Loucy (cell line): Measurements from ENCODE around the gene GAGE10.
"Not testable (repeated sequence)": the region's sequence is repeated elsewhere in the genome, so short reads cannot be mapped to it uniquely, and the experiment has no call there.

Experiments
- H2AFZ ChIP-seq: fragments of 200-600 bp; sonication (generic); 2 replicates; pipeline ENCODE4 v1.6.0; 2016; ENCODE audit warnings: antibody characterized with exemption, mild to moderate bottlenecking, low read length, moderate library complexity
- H3F3A ChIP-seq: fragments of 200-600 bp; 2 replicates; pipeline ENCODE4 v1.6.0; 2016; ENCODE audit warnings: antibody characterized with exemption, low read depth, mild to moderate bottlenecking
- H3K27me3 ChIP-seq: fragments of 200-600 bp; sonication (generic); 2 replicates; pipeline ENCODE4 v1.6.1; 2014; ENCODE audit warnings: low read length, mild to moderate bottlenecking; ENCODE audit not compliant: insufficient read depth, poor library complexity, severe bottlenecking
- H3K36me3 ChIP-seq: fragments of 200-600 bp; sonication (generic); 2 replicates; pipeline ENCODE4 v1.6.1; 2016; ENCODE audit warnings: low read length; ENCODE audit not compliant: insufficient read depth
- H3K4me1 ChIP-seq: fragments of 200-600 bp; sonication (generic); 2 replicates; pipeline ENCODE4 v1.5.1; 2014; ENCODE audit warnings: low read length, mild to moderate bottlenecking; ENCODE audit not compliant: insufficient read depth, poor library complexity, severe bottlenecking
- H3K4me2 ChIP-seq: fragments of 200-600 bp; sonication (generic); 2 replicates; pipeline ENCODE4 v1.6.0; 2014; ENCODE audit warnings: antibody characterized with exemption, low read length, low read depth, mild to moderate bottlenecking; ENCODE audit not compliant: poor library complexity, severe bottlenecking
- H3K4me3 ChIP-seq: fragments of 200-600 bp; sonication (generic); 2 replicates; pipeline ENCODE4 v1.5.1; 2014; ENCODE audit warnings: low read length, mild to moderate bottlenecking, mixed read lengths; ENCODE audit not compliant: poor library complexity, severe bottlenecking
- H3K79me2 ChIP-seq: fragments of 200-600 bp; sonication (generic); 2 replicates; pipeline ENCODE4 v1.6.1; 2014; ENCODE audit warnings: low read length; ENCODE audit not compliant: insufficient read depth
- H3K9ac ChIP-seq: fragments of 200-600 bp; sonication (generic); 2 replicates; pipeline ENCODE4 v1.6.0; 2014; ENCODE audit warnings: mild to moderate bottlenecking, low read depth, low read length, moderate library complexity; ENCODE audit not compliant: poor library complexity, severe bottlenecking
- H3K9me2 ChIP-seq: fragments of 200-600 bp; sonication (generic); replicated peaks from 2 replicates; pipeline ENCODE4 v1.6.1; 2016; ENCODE audit warnings: low read depth, low read length, mixed read lengths
- H3K9me3 ChIP-seq: fragments of 200-600 bp; sonication (generic); 2 replicates; pipeline ENCODE4 v1.6.1; 2014; ENCODE audit warnings: mild to moderate bottlenecking, antibody characterized with exemption, low read length, low read depth; ENCODE audit not compliant: insufficient read depth
- H4K20me1 ChIP-seq: fragments of 200-600 bp; sonication (generic); 2 replicates; pipeline ENCODE4 v1.6.0; 2014; ENCODE audit warnings: antibody characterized with exemption, low read length, mild to moderate bottlenecking; ENCODE audit not compliant: insufficient read depth, poor library complexity, severe bottlenecking

GAGE10 gene

GRCh38 chrX:49323735-49324134, 20.3 kb downstream of the GAGE10 start:
- not testable (repeated sequence) for H3K9me2 ChIP-seq, H4K20me1 ChIP-seq, H2AFZ ChIP-seq, H3F3A ChIP-seq, H3K4me2 ChIP-seq, H3K4me1 ChIP-seq, H3K79me2 ChIP-seq, H3K9me3 ChIP-seq, H3K4me3 ChIP-seq, H3K9ac ChIP-seq, H3K27me3 ChIP-seq, H3K36me3 ChIP-seq

- H3K9me2 ChIP-seq, H3K9ac ChIP-seq, H4K20me1 ChIP-seq, H3K27me3 ChIP-seq, H3K36me3 ChIP-seq, H3K79me2 ChIP-seq, H3F3A ChIP-seq, H3K4me2 ChIP-seq, H2AFZ ChIP-seq, H3K9me3 ChIP-seq, H3K4me1 ChIP-seq, H3K4me3 ChIP-seq: not testable (repeated sequence)
Observed at GRCh38 chrX:49330421-49330820, 27.0 kb downstream of the GAGE10 start.

GRCh38 chrX:49331282-49331681, 27.8 kb downstream of the GAGE10 start, which contains the start of gene GAGE13:
TSS of gene GAGE13 (plus strand) at chrX:49331582. CDS start at chrX:49332738, 1,156 bp downstream.
- H2AFZ ChIP-seq, H3K9ac ChIP-seq: not testable (repeated sequence)

GRCh38 chrX:49331841-49332240, 28.4 kb downstream of the GAGE10 start:
- H3K9ac ChIP-seq, H3K27me3 ChIP-seq, H3F3A ChIP-seq, H3K9me2 ChIP-seq, H3K36me3 ChIP-seq, H3K9me3 ChIP-seq, H3K79me2 ChIP-seq, H3K4me2 ChIP-seq, H4K20me1 ChIP-seq, H3K4me3 ChIP-seq, H3K4me1 ChIP-seq, H2AFZ ChIP-seq: not testable (repeated sequence)

More at GRCh38 chrX:49331282-49331681, 27.8 kb downstream of the GAGE10 start, which contains the start of gene GAGE13:
- H3K9me3 ChIP-seq, H3F3A ChIP-seq, H3K36me3 ChIP-seq, H3K4me2 ChIP-seq, H3K79me2 ChIP-seq, H4K20me1 ChIP-seq, H3K9me2 ChIP-seq, H3K4me1 ChIP-seq, H3K4me3 ChIP-seq, H3K27me3 ChIP-seq: not testable (repeated sequence)

- H3K9ac ChIP-seq, H3K79me2 ChIP-seq, H3K9me3 ChIP-seq, H2AFZ ChIP-seq, H3K4me3 ChIP-seq, H4K20me1 ChIP-seq, H3K27me3 ChIP-seq, H3K9me2 ChIP-seq, H3K36me3 ChIP-seq, H3F3A ChIP-seq, H3K4me1 ChIP-seq, H3K4me2 ChIP-seq: not testable (repeated sequence)
Observed at GRCh38 chrX:49341449-49341848, 38.0 kb downstream of the GAGE10 start.

- not testable (repeated sequence) for H3K9me2 ChIP-seq, H3K36me3 ChIP-seq, H3K79me2 ChIP-seq, H3F3A ChIP-seq, H3K4me2 ChIP-seq, H3K4me1 ChIP-seq, H3K27me3 ChIP-seq, H3K4me3 ChIP-seq, H4K20me1 ChIP-seq, H3K9me3 ChIP-seq, H3K9ac ChIP-seq, H2AFZ ChIP-seq
Observed at GRCh38 chrX:49344496-49345175, 41.2 kb downstream of the GAGE10 start.

- not testable (repeated sequence) for H4K20me1 ChIP-seq, H3K9me2 ChIP-seq, H3K79me2 ChIP-seq, H3K36me3 ChIP-seq, H3K9me3 ChIP-seq, H2AFZ ChIP-seq, H3K4me3 ChIP-seq, H3F3A ChIP-seq, H3K27me3 ChIP-seq, H3K9ac ChIP-seq, H3K4me2 ChIP-seq, H3K4me1 ChIP-seq
Observed at GRCh38 chrX:49345402-49345801, 42.0 kb downstream of the GAGE10 start.
